CD14-positive monocyte (primary cell): Measurements from ENCODE around the gene TSHZ2. TPM values are rescaled to one million over a fixed set of nuclear protein-coding genes. Genes with fewer than 3 reads are reported as not detected.

Experiments used
- DNase-seq, 3 donors: peaks; one replicate each; pipeline ENCODE4 v3.0.0-alpha.2; 2011 to 2022
- H2AFZ ChIP-seq: 2 replicates; pipeline ENCODE4 v1.6.0; 2012; ENCODE audit warnings: mild to moderate bottlenecking, low read depth, low read length, inconsistent platforms; ENCODE audit not compliant: insufficient read depth, poor library complexity, severe bottlenecking
- H3K27ac ChIP-seq, 2 donors: 1 replicate in 1 of 2; 2 replicates in 1 of 2; pipeline ENCODE4 v1.5.1; 2012 to 2013; ENCODE audit warnings: low read length in 2 of 2, control low read depth in 1 of 2, inconsistent platforms in 1 of 2, low read depth in 1 of 2, mild to moderate bottlenecking in 1 of 2
- H3K27me3 ChIP-seq, 2 donors: one replicate each; pipeline versions ENCODE4 v1.6.0 to v1.6.1; 2011 to 2013; ENCODE audit warnings: low read length in 2 of 2; ENCODE audit not compliant: control insufficient read depth in 2 of 2, insufficient read depth in 2 of 2
- H3K36me3 ChIP-seq, 2 donors: replicated peaks in 1 of 2; 1 replicate in 1 of 2; 2 replicates in 1 of 2; pipeline versions ENCODE4 v1.5.1 to v1.6.1; 2012 to 2013; ENCODE audit warnings: low read length in 2 of 2, control low read depth in 1 of 2, inconsistent platforms in 1 of 2, mild to moderate bottlenecking in 1 of 2; ENCODE audit not compliant: insufficient read depth in 2 of 2, control insufficient read depth in 1 of 2
- H3K4me1 ChIP-seq, 2 donors: 1 replicate in 1 of 2; 2 replicates in 1 of 2; pipeline versions ENCODE4 v1.5.1 to v1.6.1; 2012 to 2013; ENCODE audit warnings: low read length in 2 of 2, control low read depth in 1 of 2, inconsistent platforms in 1 of 2, mild to moderate bottlenecking in 1 of 2, moderate library complexity in 1 of 2; ENCODE audit not compliant: insufficient read depth in 2 of 2, control insufficient read depth in 1 of 2
- H3K4me2 ChIP-seq: replicated peaks from 2 replicates; pipeline ENCODE3; 2012; ENCODE audit warnings: low read length, moderate library complexity, mild to moderate bottlenecking; ENCODE audit not compliant: poor library complexity, severe bottlenecking; ENCODE audit errors: extremely low read depth
- H3K4me3 ChIP-seq, 3 experiments: fragments of 200-600 bp in 1 of 3; sonication (generic) in 1 of 3; replicated peaks in 1 of 3; 1 replicate in 2 of 3; 2 replicates in 1 of 3; pipeline ENCODE4 v1.5.1; 2011 to 2013; ENCODE audit warnings: low read length in 3 of 3, mild to moderate bottlenecking in 3 of 3, control low read depth in 2 of 3, low read depth in 2 of 3, inconsistent platforms in 1 of 3, moderate library complexity in 1 of 3
- H3K79me2 ChIP-seq: 2 replicates; pipeline ENCODE4 v1.6.0; 2012; ENCODE audit warnings: mild to moderate bottlenecking, control low read depth, inconsistent platforms, low read length, moderate library complexity; ENCODE audit not compliant: insufficient read depth
- H3K9ac ChIP-seq: 2 replicates; pipeline ENCODE4 v1.6.0; 2017; ENCODE audit warnings: low read length, mild to moderate bottlenecking; ENCODE audit not compliant: insufficient read depth, poor library complexity, severe bottlenecking
- H3K9me3 ChIP-seq, 2 donors: replicated peaks in 1 of 2; 1 replicate in 1 of 2; 2 replicates in 1 of 2; pipeline versions ENCODE4 v1.5.1 to v1.6.1; 2012 to 2013; ENCODE audit warnings: low read length in 2 of 2, control low read depth in 1 of 2; ENCODE audit not compliant: control insufficient read depth in 1 of 2, insufficient read depth in 1 of 2
- H4K20me1 ChIP-seq: 2 replicates; pipeline ENCODE4 v1.6.0; 2012; ENCODE audit warnings: mild to moderate bottlenecking, low read length, control low read depth, moderate library complexity; ENCODE audit not compliant: insufficient read depth
- H3K27ac Mint-ChIP-seq, 7 donors: one replicate each; pipeline ENCODE4 v1.8.0; 2020; ENCODE audit warnings: mild to moderate bottlenecking in 7 of 7, mixed read lengths in 7 of 7, moderate library complexity in 6 of 7, inconsistent platforms in 2 of 7
- H3K27me3 Mint-ChIP-seq, 3 donors: one replicate each; pipeline ENCODE4 v1.8.0; 2021 to 2022; ENCODE audit warnings: low read depth in 3 of 3, mild to moderate bottlenecking in 3 of 3, mixed read lengths in 3 of 3, moderate library complexity in 3 of 3, inconsistent platforms in 1 of 3
- H3K36me3 Mint-ChIP-seq, 2 donors: one replicate each; pipeline ENCODE4 v1.8.0; 2020; ENCODE audit warnings: mixed read lengths in 2 of 2, inconsistent platforms in 1 of 2, mild to moderate bottlenecking in 1 of 2
- H3K4me1 Mint-ChIP-seq: one replicate; pipeline ENCODE4 v1.8.0; 2020; ENCODE audit warnings: mild to moderate bottlenecking, mixed read lengths
- H3K4me3 Mint-ChIP-seq, 2 donors: one replicate each; pipeline ENCODE4 v1.8.0; 2020; ENCODE audit warnings: mild to moderate bottlenecking in 2 of 2, mixed read lengths in 2 of 2, moderate library complexity in 1 of 2
- H3K9me3 Mint-ChIP-seq, 7 donors: one replicate each; pipeline ENCODE4 v1.8.0; 2020 to 2022; ENCODE audit warnings: mixed read lengths in 7 of 7, mild to moderate bottlenecking in 6 of 7, moderate library complexity in 6 of 7, inconsistent platforms in 2 of 7
- WGBS: methylation state at CpG from one replicate; pipeline ENCODE4 v1.1.5; 2013; ENCODE audit warnings: missing lambda C conversion rate; ENCODE audit not compliant: insufficient coverage; 5-methylcytosine and 5-hydroxymethylcytosine counted together
- intact Hi-C, 2 donors: fragments of 100-400 bp; cut with micrococcal nuclease; formaldehyde crosslinking; loops; one replicate each; pipeline versions ENCODE4 v1.15.0 to v1.15.1; 2023
- polyA plus RNA-seq, 3 donors: library from polyadenylated mRNA; depleted of rRNA in 1 of 3; unstranded in 2 of 3; stranded (reverse) in 1 of 3; fragments of 300-500 nt in 2 of 3; fragments of >200 nt in 1 of 3; fragmentation: Illumina TruSeq in 2 of 3; gene quantifications; 1 replicate in 2 of 3; 2 replicates in 1 of 3; pipeline ENCODE4 v1.2.3, GENCODE V29; 2012 to 2021
- TF ChIP-seq, protein P1 (sequence below): fragments of 200-600 bp; IDR thresholded peaks from one replicate; pipeline ENCODE4 v1.8.0; 2022; ENCODE audit warnings: antibody characterized with exemption, mild to moderate bottlenecking

TSHZ2 gene
- polyA plus RNA-seq, 3 donors, result not detected

DNA sequence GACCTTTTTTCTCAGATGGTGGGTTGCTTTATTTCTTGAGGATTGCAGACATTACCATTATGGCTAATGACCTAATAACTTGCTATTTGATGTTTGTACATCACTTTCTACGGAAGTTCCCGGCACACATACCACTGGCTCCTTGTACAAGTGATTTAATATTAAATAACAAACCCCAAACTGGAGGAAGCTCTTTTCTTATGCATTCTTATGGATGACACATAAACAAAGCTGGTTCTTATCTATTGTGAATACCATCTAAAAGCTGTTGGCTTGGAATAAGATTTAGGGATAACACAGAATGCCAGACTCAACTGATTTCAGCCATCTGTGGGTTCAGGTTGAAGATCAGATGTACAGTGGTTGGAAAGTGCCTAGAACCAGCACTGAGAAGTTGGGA, 272.6 kb downstream of the TSHZ2 start:
- H3K27ac Mint-ChIP-seq, result no peak overlapping the region
- peaks cover 2 to 6% (median 2%) of the 10 kb centered on the region in 3 donors for H3K27me3 Mint-ChIP-seq

DNA sequence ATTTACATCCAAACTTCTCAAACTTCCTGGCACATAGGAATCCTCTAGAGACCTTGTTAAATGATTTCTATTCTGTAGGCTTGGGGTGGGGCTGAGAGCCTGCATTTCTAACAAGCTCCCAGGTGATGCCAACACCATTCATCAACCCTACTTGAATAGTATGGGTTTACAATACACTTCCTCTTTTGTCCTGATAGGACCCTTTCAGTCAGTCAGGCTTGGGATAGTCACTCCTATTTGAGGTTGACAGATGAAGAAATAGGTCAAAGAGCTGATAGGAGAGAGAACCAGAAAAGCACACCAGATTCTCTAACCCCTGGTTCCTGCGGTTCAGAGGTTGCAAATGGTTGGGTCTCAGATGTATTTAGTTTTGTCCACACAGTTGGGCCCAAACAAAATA, 273.4 kb downstream of the TSHZ2 start:
- TF ChIP-seq, protein P1, sequence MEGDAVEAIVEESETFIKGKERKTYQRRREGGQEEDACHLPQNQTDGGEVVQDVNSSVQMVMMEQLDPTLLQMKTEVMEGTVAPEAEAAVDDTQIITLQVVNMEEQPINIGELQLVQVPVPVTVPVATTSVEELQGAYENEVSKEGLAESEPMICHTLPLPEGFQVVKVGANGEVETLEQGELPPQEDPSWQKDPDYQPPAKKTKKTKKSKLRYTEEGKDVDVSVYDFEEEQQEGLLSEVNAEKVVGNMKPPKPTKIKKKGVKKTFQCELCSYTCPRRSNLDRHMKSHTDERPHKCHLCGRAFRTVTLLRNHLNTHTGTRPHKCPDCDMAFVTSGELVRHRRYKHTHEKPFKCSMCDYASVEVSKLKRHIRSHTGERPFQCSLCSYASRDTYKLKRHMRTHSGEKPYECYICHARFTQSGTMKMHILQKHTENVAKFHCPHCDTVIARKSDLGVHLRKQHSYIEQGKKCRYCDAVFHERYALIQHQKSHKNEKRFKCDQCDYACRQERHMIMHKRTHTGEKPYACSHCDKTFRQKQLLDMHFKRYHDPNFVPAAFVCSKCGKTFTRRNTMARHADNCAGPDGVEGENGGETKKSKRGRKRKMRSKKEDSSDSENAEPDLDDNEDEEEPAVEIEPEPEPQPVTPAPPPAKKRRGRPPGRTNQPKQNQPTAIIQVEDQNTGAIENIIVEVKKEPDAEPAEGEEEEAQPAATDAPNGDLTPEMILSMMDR, result no peak
- H4K20me1 ChIP-seq, result no peaks in the 10 kb centered on the region
- H3K4me3 ChIP-seq, result no peak overlapping the region
- no peak overlapping the region for H3K4me3 Mint-ChIP-seq
- no peak overlapping the region for H3K27ac ChIP-seq
- H3K9me3 Mint-ChIP-seq, result peaks cover 0 to 8% (median 0%) of the 10 kb centered on the region in 7 donors
- no peaks in the 10 kb centered on the region for H3K27me3 ChIP-seq
- no peaks in the 10 kb centered on the region for H3K4me1 Mint-ChIP-seq
- H3K27ac Mint-ChIP-seq, result no peak overlapping the region
- DNase-seq, result no peak
- no CpG with 5 or more reads among the region's 1 CpG for WGBS
- no peaks in the 10 kb centered on the region for H3K4me1 ChIP-seq
- no peak overlapping the region for H3K4me2 ChIP-seq
- no peaks in the 10 kb centered on the region for H3K9me3 ChIP-seq
- peaks cover 2 to 6% (median 2%) of the 10 kb centered on the region in 3 donors for H3K27me3 Mint-ChIP-seq
- H2AFZ ChIP-seq, result no peak overlapping the region
- no peak overlapping the region for H3K9ac ChIP-seq
- H3K36me3 ChIP-seq, result no peaks in the 10 kb centered on the region
- no peaks in the 10 kb centered on the region for H3K36me3 Mint-ChIP-seq
- H3K79me2 ChIP-seq, result no peaks in the 10 kb centered on the region
- intact Hi-C loops, result no loop called here

More for the DNA sequence above, 272.6 kb downstream of the TSHZ2 start:
- DNase-seq, result no peak
- Histone ChIP-seq H3K36me3 (no peaks in the 10 kb centered on the region), H3K27ac (no peak overlapping the region), H3K4me3 (no peak overlapping the region), H3K9me3 (no peaks in the 10 kb centered on the region), H3K27me3 (no peaks in the 10 kb centered on the region), H4K20me1 (no peaks in the 10 kb centered on the region), H3K4me2 (no peak overlapping the region), H3K9ac (no peak overlapping the region), H3K4me1 (no peaks in the 10 kb centered on the region), H2AFZ (no peak overlapping the region), H3K79me2 (no peaks in the 10 kb centered on the region)
- TF ChIP-seq, protein P1, result no peak
- H3K4me3 Mint-ChIP-seq, result no peak overlapping the region
- intact Hi-C loops, result no loop called here
- H3K36me3 Mint-ChIP-seq, result no peaks in the 10 kb centered on the region
- no CpG with 5 or more reads among the region's 2 CpGs for WGBS
- H3K9me3 Mint-ChIP-seq, result peaks cover 0 to 8% (median 0%) of the 10 kb centered on the region in 7 donors
- no peaks in the 10 kb centered on the region for H3K4me1 Mint-ChIP-seq
